ENCODE measurements around the gene VWA2. TPM values are rescaled to one million over a fixed set of nuclear protein-coding genes. Genes with fewer than 3 reads are reported as not detected.

The VWA2 gene
- total and polyA plus RNA-seq, 2 donors (not counting 3 experiments of a cell fraction or from before 2014, with no cell fraction given), result not detected

DNA sequence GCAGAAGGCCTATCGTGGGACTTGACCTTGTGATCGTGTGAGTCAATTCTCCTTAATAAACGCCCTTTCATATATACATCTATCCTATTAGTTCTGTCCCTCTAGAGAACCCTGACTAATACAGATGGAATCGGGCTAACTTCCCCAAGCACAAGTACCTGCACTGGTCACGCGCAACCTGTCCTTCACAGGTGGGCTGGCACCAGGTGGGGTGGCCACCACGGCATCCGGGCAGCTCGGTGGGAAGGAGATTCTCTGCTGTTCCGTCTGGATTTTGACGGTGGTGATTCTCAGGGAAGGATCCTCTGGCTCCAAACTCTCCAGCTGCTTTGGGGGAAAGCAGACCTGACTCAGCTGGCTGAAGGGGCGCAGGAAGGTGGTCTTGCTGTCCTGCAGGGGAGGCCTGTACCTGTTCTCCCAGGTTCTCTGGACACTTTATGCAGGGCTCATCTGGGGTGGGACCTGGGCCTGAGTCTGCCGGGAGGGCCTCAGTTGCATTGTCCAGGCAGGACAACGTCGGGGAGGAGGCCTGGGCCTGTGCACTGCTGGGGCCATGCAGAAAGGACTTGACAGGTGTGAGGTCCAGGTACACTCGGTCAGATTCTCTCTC is 61.1 kb downstream of the VWA2 start:
- Histone ChIP-seq H3K9ac (replicated peaks; ENCODE audit: extremely low read depth, insufficient read depth, low read length) (no peak overlapping the region), H3K27ac (ENCODE audit: insufficient read depth, low read depth, low read length) (no peak overlapping the region), H3K9me3 (replicated peaks; ENCODE audit: control insufficient read depth, insufficient read depth, low read length) (no peaks in the 10 kb centered on the region), H3K27me3 (ENCODE audit: control insufficient read depth in 2 of 2, insufficient read depth in 2 of 2, low read length in 2 of 2) (peaks cover 0 to 5% of the 10 kb centered on the region in 2 experiments), H3K36me3 (ENCODE audit: control insufficient read depth in 2 of 2, extremely low read depth in 1 of 2, insufficient read depth in 2 of 2, low read length in 2 of 2) (no peaks in the 10 kb centered on the region), H3K4me1 (ENCODE audit: control insufficient read depth, extremely low read depth, insufficient read depth, low read length) (peaks cover 8% of the 10 kb centered on the region), H3K4me3 (replicated peaks in 1 of 3; ENCODE audit: insufficient read depth in 1 of 3, low read depth in 1 of 3, low read length in 3 of 3) (no peak overlapping the region), H3K4me2 (ENCODE audit: insufficient read depth, low read length) (no peak overlapping the region), H2AFZ (ENCODE audit: low read depth, low read length) (no peak overlapping the region), H3K9me1 (replicated peaks; ENCODE audit: control insufficient read depth, extremely low read depth, insufficient read depth, low read length) (no peaks in the 10 kb centered on the region), H4K20me1 (replicated peaks; ENCODE audit: control insufficient read depth, extremely low read depth, insufficient read depth, low read length) (no peaks in the 10 kb centered on the region), H3K79me2 (ENCODE audit: control insufficient read depth, insufficient read depth, low read length) (no peaks in the 10 kb centered on the region)
- no peak for FAIRE-seq
- CTCF ChIA-PET, result no interaction called here
- dilution Hi-C loops (cut with MboI; ENCODE audit: extremely low pct_ligation_motif_present, low sequenced_read_pairs), result no loop called here
- TF ChIP-seq EZH2 (IDR thresholded peaks at IDR 0.05; ENCODE audit: borderline replicate concordance, low read depth, low read length, severe bottlenecking), result no peak
- no peak for DNase-seq (ENCODE audit: low read depth, low spot score)
- POLR2A ChIA-PET, result no interaction called here
- BruUV-seq (replicated peaks), result no TSS peak
- intact Hi-C loops (cut with micrococcal nuclease), result no loop called here

GRCh38 chr10:114301177-114301576 is 62.1 kb downstream of the VWA2 start:
- H3K9me1 ChIP-seq (replicated peaks; ENCODE audit: control insufficient read depth, extremely low read depth, insufficient read depth, low read length), result no peaks in the 10 kb centered on the region
- H3K79me2 ChIP-seq (ENCODE audit: control insufficient read depth, insufficient read depth, low read length), result no peaks in the 10 kb centered on the region
- H3K36me3 ChIP-seq (ENCODE audit: control insufficient read depth in 2 of 2, extremely low read depth in 1 of 2, insufficient read depth in 2 of 2, low read length in 2 of 2), result no peaks in the 10 kb centered on the region
- BruUV-seq (replicated peaks), result no TSS peak
- intact Hi-C loops (cut with micrococcal nuclease) (no loop called here), dilution Hi-C loops (cut with MboI; ENCODE audit: extremely low pct_ligation_motif_present, low sequenced_read_pairs) (no loop called here)
- no peak overlapping the region for H3K4me2 ChIP-seq (ENCODE audit: insufficient read depth, low read length)
- H3K27me3 ChIP-seq (ENCODE audit: control insufficient read depth in 2 of 2, insufficient read depth in 2 of 2, low read length in 2 of 2), result peaks cover 0 to 5% of the 10 kb centered on the region in 2 experiments
- no peak overlapping the region for H3K4me3 ChIP-seq (replicated peaks in 1 of 3; ENCODE audit: insufficient read depth in 1 of 3, low read depth in 1 of 3, low read length in 3 of 3)
- TF ChIP-seq POLR2A (IDR thresholded peaks at IDR 0.05; ENCODE audit: low read depth, low read length) (no peak), MYC (IDR thresholded peaks at IDR 0.05; ENCODE audit: low read depth, low read length) (no peak), FOS (IDR thresholded peaks at IDR 0.05; ENCODE audit: borderline replicate concordance, insufficient read depth, low read length) (no peak), MAX (IDR thresholded peaks at IDR 0.05; ENCODE audit: insufficient read depth, insufficient read length) (no peak)
- no peak overlapping the region for H3K27ac ChIP-seq (ENCODE audit: insufficient read depth, low read depth, low read length)
- ChIA-PET POLR2A (no interaction called here), CTCF (interaction anchor here (1.0 kb wide), 1 partner anchor 158 kb away, joined by 3 read pairs; no protein-coding TSS in a partner anchor)
- DNase-seq (ENCODE audit: low read depth, low spot score) (no peak), FAIRE-seq (no peak)
- H2AFZ ChIP-seq (ENCODE audit: low read depth, low read length), result no peak overlapping the region
- H4K20me1 ChIP-seq (replicated peaks; ENCODE audit: control insufficient read depth, extremely low read depth, insufficient read depth, low read length), result no peaks in the 10 kb centered on the region
- H3K4me1 ChIP-seq (ENCODE audit: control insufficient read depth, extremely low read depth, insufficient read depth, low read length), result peaks cover 8% of the 10 kb centered on the region
- no peaks in the 10 kb centered on the region for H3K9me3 ChIP-seq (replicated peaks; ENCODE audit: control insufficient read depth, insufficient read depth, low read length)
- H3K9ac ChIP-seq (replicated peaks; ENCODE audit: extremely low read depth, insufficient read depth, low read length), result no peak overlapping the region
